NCI-H2029 treated with DMSO at 0.1 percent for 48 hours (cell line): Measurements from ENCODE around the gene SEC14L3.

Source experiments
- DNase-seq: peaks from one replicate; lab custom pipeline; 2025; lab: John Stamatoyannopoulos, UW

SEC14L3 gene

DNA sequence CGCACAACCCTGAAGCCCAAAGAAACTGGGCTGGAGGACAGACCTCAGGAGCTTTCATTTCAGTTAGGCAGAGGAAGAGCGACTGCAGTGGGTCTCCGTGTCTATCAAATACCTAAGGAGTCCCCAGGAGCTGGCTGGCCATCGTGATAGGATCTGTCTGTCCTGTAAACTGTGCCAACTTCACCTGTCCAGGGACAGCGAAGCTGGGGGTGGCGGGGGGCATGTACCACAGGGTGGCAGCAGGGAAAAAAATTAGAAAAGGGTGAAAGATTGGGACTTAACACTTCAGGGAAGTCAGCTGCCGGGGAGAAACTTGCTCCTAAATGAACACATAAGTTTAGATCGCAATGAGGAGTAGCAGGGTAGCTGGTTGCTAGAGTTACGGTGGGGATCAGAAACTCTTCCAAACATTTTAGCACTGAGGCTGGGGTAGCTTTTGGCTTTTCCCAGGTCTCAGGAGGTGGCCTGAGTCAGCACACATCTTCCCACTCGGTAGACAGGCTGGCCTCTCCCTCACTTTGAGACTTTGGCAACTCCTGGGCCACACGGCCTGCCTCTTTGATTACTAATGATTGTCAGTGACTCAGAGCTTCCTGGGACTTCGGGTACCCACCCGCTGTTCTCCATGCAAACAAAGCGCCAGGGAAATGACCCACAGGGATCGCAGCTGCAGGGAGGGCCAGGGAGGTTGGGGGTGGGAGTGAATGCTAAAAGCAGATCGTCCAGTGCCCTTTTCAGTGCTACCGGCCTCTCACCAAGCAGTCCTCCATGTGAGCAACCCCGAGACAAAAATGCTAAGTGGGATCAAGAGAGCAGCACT is 49.1 kb downstream of the SEC14L3 start:
- no peak for DNase-seq

DNA sequence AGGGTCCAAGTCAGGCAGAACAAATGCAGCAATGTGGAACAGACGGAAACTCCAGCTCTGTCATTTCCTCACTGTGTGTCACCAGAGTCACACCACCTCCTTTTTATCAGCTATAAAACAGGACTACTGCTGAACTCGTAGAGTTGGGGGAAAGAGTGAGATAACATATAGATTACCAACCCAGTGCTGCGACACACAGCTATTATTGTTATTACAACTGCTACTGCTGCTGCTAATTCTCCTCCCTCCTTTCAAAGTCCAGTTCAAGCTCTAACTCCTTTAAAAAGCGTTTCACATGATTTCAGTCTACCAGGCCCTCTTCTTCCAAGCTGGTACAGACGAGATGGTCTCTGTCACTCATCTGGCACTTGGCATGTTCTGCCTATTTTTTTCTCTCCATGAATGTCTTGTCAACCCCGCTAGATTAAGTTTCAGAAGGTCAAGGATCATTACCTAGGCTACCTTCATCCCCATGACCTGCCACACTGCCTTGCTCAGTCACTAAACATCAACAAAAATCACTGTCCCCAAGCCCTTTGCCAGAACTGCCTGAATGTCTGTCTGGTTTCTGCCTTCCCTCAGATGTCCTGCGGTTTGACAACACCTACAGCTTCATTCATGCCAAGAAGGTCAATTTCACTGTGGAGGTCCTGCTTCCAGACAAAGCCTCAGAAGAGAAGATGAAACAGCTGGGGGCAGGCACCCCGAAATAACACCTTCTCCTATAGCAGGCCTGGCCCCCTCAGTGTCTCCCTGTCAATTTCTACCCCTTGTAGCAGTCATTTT is 49.9 kb downstream of the SEC14L3 start:
- no peak for DNase-seq

DNA sequence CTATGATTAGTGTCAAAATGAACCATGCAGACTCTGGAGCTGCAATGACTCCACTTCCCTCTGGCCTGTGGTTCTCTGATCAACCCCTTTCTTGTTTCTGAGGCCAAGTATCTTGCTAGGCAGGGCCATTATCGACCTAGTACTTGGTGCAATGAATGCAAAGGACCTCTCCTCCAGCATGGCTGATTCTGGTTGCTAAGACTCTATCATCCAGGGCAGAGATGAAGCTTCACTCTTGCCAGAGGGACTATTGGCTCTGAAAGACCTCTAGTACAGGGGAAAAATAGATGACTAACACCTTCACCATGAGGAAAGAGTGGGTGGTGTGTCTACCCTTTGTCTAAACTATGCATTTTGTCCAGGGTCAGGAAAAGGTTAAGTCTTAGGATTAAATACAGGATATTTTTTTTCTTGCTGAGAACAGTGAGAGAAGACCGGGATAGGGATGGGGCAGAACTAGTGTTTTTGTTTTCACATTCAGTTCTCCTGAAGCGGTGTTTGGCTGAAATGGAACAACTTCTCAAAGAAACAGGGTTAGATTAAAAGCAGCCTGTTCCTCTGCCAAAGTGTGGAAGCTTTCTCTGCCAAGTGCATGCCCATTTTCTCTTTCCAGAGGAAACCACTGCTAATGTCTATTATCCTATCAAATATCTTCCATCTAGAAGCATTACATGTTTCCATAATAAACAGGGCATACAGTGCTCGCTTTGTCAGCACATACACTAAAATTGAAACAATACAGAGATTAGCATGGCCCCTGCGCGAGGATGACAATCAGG is 51.3 kb downstream of the SEC14L3 start:
- no peak for DNase-seq

DNA sequence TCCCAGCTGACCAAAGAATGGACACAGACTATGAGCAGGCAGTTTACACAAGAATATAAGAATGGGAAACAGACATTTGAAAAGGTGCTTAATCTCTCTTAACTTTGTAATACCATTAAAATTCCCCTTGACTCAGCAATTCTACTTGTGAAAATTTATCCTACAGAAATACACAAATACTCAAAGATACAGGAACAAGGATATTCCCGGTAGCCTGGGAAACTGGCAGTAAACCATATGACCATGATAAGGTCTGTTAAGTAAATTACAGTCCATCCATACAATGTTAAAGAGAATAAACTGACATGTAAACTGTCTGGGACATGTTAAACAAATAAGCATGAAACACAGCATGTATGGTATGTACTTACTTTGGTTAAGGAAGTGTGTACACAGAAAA is 55.0 kb downstream of the SEC14L3 start:
- no peak for DNase-seq

DNA sequence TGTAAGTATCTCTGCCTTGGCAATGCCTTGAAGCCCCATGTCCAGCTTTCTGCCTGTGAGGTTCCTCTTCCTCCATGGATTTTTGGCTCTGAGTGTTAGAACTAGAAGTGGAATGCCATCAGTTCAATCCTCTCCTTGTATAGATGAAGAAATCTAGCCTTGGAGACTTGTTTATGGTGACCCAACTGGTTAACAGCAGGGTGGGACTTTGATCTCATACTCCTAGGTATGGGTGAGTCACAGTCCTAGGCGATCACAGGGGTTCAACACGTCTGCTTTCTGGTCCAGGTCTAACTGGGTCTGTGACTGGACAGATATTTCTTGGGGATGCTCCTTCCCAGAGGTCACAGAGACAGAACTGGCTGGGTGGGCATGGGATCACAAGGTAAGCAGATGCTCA is 55.4 kb downstream of the SEC14L3 start:
- no peak for DNase-seq

DNA sequence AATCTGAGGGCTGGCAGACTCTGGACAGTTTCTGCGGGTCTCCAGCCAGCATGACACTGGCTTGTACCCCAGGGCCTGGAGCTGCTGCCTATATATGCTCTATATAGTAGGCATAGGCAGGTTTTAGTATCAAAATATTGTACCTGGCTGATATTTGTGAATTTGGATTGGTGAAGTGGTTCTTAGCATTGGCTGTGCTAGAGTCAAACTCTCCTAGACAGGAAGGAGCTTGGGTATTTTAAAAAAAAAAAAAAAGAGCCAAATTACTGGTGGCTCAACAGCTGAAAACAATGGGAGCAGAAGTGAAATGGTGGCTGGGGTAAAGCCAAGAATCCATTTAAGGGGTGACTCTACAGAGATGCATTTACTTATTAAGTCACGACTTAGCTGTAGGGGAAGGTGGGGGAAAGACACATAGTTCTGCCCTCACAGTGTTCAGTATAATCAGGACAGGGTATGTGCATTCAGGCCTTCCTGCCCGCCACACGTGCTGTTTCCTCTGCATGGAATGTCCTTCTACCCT is 57.2 kb downstream of the SEC14L3 start:
- DNase-seq = no peak

DNA sequence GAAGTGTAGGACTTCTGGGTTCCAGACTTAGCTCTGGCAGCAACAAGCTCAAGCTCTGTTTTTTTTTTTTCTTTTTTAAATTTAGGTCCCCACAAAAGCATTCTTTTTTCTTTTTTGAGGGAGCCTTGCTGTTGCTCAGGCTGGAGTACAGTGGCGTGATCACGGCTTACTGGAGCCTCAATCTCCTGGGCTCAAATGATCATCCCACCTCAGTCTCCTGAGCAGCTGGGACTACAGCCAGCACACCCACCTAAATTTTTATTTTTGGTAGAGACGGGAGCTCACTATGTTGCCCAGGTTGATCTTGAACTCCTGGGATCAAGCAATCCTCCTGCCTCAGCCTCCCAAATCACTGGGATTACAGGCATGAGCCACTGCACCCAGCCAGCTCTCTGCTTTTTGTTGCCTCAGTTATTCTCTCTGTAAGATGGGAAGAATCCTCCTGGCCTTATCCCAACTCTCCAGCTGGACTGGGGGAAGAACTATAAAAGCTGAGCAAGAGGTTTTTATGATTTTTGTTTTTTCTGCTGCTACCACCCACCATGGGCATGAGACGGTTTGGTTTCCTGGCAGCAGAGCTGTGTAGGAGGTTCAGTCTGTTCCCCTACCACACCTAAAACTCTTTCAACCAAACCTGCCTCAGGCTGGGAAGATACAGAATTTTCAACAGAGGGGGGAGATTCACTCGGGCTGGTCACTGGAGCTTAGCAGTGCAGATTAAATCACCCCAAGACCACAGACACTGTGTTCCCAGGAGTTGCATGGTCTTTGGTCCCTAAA is 57.9 kb downstream of the SEC14L3 start:
- no peak for DNase-seq

DNA sequence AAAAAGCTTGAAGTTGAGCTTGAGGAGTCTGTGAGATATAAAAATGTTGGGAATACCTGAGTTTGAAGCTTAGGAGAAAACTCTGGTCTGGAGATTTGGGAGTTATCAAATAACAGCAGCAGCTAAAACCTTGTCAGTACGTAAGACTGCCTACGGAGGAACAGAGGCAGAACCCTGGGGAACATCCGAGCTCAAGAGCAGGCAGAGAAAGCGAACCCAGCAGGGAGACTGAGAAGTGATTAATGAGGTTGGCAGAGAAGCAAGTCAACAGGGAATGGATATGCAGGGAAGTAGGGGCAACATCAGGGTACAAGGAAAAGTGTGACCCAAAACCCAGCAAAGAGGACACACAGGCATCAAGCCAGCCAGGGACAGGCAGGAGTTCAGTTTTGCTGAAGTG is 58.8 kb downstream of the SEC14L3 start:
- no peak for DNase-seq

DNA sequence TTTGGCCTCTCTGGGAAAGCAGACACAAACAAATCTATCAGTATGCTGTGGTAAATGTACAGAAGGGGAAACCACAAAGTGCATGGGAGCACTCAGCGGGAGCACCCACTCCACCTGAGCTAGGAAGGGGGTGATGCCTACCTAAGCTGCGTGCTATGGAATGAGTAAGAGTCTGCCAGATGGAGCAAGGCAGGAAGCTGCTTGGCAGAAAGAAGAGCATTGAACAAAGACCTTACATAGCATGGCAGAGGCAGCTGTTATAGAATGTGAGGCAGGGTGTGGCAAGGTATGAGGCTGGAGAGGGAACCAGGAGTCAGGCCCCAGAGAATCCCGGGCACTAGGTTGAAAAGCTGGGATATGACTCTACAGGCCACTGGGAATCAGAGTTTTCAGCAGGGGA is 60.0 kb downstream of the SEC14L3 start:
- DNase-seq = no peak
